GM19043 (cell line): ENCODE measurements around the gene PPP1R14D.

ENCODE experiments used
- ATAC-seq: cut with Tn5 transposase; IDR thresholded peaks from one replicate; pipeline ENCODE4 v1.9.1; 2021; ENCODE audit warnings: low read depth; ENCODE audit not compliant: unreplicated experiment

The PPP1R14D gene

GRCh38 chr15:40787991-40788390 is 40.5 kb downstream of the PPP1R14D start:
- ATAC-seq: no peak

- ATAC-seq: no peak
Measured at GRCh38 chr15:40787344-40787841, 41.1 kb downstream of the PPP1R14D start.

- no peak for ATAC-seq
Measured at GRCh38 chr15:40785814-40786213, 42.7 kb downstream of the PPP1R14D start.

GRCh38 chr15:40785164-40785563 is 43.3 kb downstream of the PPP1R14D start:
- ATAC-seq: no peak

- peak; percentile 63 for ATAC-seq
Measured at GRCh38 chr15:40782609-40783227, 45.8 kb downstream of the PPP1R14D start.

GRCh38 chr15:40776537-40777141 is 51.9 kb downstream of the PPP1R14D start:
- ATAC-seq: no peak

DNA sequence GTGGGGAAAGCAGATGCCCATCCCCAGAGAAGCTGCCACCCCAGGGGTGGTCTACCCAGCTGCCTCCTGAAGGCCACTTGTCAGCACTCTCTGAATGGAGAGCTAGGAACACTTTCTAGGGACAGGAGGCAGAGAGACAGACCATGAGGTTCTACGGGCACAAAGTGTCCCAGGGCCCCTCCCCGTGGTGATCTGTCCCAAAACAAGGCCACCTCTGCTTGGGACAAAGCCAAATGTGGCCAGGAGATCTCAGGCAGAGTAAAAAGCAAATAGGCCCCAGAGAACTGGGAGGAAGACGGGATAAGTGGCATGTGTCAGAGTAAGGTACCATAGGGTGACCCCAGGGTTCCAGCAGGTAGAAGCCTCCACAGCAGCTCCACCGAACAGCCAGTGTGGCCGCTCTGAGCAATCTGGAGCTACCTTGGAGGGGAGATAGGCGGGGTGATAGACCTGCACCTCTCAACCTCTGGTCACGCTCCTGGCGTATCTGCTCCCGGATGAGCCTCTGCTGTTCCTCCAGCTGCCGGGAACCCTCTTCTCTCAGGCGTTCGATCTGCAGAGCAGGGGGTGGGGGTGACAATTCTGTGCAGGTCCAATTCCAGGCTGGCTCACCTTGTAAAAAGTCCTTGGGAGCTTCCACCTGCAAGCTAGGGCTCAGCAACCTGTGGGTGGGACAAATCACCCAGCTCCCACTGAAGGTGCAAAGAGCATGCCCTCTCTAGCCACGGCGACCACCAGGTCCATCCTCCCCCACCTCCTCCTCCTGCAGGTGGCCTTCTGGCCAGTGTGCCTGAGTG is 52.6 kb downstream of the PPP1R14D start:
- no peak for ATAC-seq

DNA sequence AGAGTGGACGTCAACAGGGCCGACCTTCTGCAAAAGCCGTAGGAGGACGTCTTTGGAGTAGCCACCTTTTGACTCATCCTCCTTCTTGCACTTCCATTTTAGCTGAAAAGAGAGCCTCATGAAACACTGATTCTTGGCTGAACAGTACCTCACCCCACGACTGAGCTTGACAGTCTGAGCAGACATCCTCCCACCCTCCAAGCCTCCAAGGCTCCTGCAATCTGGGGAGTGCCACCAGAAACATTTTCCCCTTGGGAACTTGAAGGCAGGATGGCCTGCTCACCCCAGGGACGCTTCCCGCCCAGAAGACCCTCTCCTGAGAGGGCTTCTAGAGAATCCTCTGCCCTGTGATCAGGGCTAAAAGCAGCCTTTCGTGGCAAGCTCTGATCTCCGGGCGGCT is 53.5 kb downstream of the PPP1R14D start:
- ATAC-seq: no peak

GRCh38 chr15:40773902-40774301 is 54.6 kb downstream of the PPP1R14D start:
- no peak for ATAC-seq

- no peak for ATAC-seq
Measured at GRCh38 chr15:40773496-40773895, 55.0 kb downstream of the PPP1R14D start.

DNA sequence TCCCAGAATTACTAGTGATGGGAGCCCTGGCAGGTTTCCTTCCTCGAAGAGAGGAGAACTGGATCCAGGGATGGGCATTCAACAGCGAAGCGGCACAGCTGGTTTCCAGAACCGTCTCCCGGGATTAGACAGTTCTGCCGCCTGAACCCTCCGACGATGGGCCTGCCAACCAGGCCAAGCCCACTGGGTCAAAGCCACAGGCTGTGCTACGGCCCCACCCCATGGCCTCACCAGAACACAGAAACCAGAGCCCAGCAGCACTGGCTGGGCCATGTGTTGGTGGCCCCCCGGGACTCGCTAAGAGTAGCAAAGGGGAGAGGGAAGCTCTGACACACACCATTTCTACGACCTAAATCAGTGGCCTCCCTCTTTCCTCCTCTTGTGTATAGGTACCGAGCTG is 56.5 kb downstream of the PPP1R14D start:
- no peak for ATAC-seq

- ATAC-seq: no peak
Measured at GRCh38 chr15:40771242-40771641, 57.3 kb downstream of the PPP1R14D start.

GRCh38 chr15:40770147-40770721 is 58.3 kb downstream of the PPP1R14D start:
- no peak for ATAC-seq

- no peak for ATAC-seq
Measured at GRCh38 chr15:40769274-40770146, 59.0 kb downstream of the PPP1R14D start, which contains the start of gene C15orf62. Gene C15orf62, plus strand, starts transcription at chr15:40769980. Its CDS starts 516 bp downstream, at chr15:40770496.

DNA sequence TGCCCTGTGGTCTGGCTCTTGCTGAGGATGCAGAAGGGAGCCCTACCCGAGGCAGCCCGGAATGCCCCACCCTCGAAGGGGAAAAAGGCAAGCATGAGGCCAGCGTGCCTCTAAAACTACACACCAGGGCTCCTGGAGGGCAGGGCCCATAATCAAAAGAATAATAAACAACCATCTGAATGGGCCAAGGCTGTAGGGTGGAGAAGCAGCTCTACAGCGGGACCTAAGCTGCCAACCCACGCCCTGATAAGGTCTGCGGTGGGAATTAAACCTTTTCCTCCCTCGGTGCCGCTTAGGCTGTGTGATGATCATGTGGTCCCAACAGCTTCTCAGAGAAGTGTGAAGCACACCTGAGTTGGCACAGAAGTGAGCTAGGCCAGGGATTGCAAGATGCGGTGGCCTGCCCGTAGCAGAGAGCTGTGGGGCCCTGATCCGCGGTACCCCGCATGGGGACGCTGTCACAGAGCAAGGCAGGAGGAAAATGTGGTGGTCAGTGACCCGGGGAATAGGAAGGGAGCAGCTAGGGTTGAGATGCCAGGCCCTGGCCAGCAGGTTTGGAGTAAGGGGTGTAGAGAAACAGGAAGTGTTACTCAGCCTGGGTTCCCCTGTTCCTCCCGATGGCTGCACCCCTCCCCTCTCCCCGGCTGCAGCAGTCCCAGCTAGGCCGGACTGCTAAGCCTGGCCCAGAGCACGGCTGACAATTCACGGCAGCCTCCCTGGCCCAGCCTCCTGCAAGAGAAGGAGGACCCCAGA is 59.8 kb downstream of the PPP1R14D start:
- no peak for ATAC-seq

- no peak for ATAC-seq
Measured at GRCh38 chr15:40767838-40768500, 60.5 kb downstream of the PPP1R14D start.

- ATAC-seq: no peak
Measured at GRCh38 chr15:40766906-40767837, 61.3 kb downstream of the PPP1R14D start.
